ENCODE results near the gene CBFA2T2. TPM values are rescaled to one million over a fixed set of nuclear protein-coding genes. Genes with fewer than 3 reads are reported as not detected.
"Not testable (repeated sequence)": the region's sequence is repeated elsewhere in the genome, so short reads cannot be mapped to it uniquely, and the experiment has no call there.

CBFA2T2 gene
- 7.5 and 17.4 TPM in 2 replicates for total RNA-seq (2014; rRNA removed; shearing (Covaris generic))

DNA sequence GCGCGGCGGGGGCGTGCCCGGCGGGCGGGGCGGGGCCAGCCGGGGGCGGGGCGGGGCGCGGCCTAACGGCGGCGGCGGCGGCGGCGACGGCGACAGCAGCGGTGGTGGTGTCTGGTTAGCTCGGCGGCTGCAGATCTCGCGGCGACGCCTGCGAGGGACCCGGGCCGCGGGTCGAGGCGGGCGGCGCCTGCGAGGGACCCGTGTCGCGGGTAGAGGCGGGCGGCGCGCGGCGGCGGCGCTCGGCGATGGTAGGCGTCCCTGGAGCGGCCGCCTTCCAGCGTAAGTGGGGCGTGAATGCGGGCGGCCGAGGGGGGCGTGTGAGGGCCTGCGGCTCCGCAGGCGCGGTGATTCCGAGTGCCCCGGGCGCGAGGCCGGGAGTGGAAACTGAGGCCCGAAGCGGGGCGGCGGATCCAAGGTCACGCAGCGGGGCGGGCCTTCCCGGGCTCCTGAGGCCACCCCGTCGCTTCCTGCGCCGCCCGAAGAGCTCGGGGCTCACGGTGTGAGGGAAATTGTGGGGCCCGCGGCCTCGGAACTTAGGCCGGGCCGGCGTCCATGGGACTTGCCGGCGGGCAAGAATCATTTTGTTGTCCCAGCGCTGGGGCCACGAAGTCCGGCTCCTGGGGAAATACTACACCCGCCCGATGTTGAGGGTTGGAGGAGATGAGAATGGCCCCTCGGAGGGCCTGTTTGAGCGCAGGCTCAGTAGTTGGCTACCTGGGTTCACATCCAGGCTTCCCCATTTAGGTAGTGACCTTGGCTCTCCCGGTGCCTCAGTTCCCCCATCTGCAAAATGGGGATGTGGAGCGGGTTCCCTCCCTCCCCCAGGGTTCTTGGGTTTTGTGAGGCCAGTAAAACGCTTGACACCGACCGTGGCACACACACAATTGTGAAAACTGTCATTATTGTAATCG is at the start of gene CBFA2T2:
CBFA2T2 (plus strand) TSS at position 74 of the 911 bp plus-strand sequence; CDS start at position 246, 172 bp downstream.
- H3K36me3 ChIP-seq (replicated peaks; ENCODE audit: control insufficient read depth, insufficient read depth, low read length): no peaks in the 10 kb centered on the region
- no peaks in the 10 kb centered on the region for H3K27me3 ChIP-seq (ENCODE audit: control insufficient read depth, insufficient read depth, low read length)
- no peak for DNase-seq
- peak within 1 kb of the TSS; percentile 78 for H3K4me3 ChIP-seq (ENCODE audit: insufficient read depth, low read depth, low read length)

DNA sequence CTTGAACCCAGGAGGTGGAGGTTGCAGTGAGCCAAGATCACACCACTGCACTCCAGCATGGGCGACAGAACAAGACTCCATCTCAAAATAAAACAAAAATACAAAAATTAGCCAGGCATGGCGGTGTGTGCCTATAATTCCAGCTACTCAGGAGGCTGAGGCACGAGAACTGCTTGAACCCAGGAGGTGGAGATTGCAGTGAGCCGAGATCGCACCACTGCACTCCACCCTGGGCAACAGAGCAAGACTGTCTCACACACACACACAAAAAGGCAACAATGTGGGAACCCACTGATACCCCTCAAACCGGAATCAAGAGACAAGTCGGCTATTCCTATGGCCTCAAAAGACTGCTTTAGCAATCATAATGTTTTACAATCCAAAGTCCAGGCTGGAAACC is 49.3 kb upstream of the CBFA2T2 start:
- not testable (repeated sequence) for H3K4me3 ChIP-seq (ENCODE audit: insufficient read depth, low read depth, low read length); DNase-seq; H3K36me3 ChIP-seq (replicated peaks; ENCODE audit: control insufficient read depth, insufficient read depth, low read length)
- peaks cover 17% of the 10 kb centered on the region for H3K27me3 ChIP-seq (ENCODE audit: control insufficient read depth, insufficient read depth, low read length)

GRCh38 chr20:33441142-33441955 is 48.5 kb upstream of the CBFA2T2 start:
- Histone ChIP-seq H3K4me3 (ENCODE audit: insufficient read depth, low read depth, low read length) (no peak overlapping the region), H3K36me3 (replicated peaks; ENCODE audit: control insufficient read depth, insufficient read depth, low read length) (no peaks in the 10 kb centered on the region), H3K27me3 (ENCODE audit: control insufficient read depth, insufficient read depth, low read length) (peaks cover 17% of the 10 kb centered on the region)
- DNase-seq: peak; percentile 40

DNA sequence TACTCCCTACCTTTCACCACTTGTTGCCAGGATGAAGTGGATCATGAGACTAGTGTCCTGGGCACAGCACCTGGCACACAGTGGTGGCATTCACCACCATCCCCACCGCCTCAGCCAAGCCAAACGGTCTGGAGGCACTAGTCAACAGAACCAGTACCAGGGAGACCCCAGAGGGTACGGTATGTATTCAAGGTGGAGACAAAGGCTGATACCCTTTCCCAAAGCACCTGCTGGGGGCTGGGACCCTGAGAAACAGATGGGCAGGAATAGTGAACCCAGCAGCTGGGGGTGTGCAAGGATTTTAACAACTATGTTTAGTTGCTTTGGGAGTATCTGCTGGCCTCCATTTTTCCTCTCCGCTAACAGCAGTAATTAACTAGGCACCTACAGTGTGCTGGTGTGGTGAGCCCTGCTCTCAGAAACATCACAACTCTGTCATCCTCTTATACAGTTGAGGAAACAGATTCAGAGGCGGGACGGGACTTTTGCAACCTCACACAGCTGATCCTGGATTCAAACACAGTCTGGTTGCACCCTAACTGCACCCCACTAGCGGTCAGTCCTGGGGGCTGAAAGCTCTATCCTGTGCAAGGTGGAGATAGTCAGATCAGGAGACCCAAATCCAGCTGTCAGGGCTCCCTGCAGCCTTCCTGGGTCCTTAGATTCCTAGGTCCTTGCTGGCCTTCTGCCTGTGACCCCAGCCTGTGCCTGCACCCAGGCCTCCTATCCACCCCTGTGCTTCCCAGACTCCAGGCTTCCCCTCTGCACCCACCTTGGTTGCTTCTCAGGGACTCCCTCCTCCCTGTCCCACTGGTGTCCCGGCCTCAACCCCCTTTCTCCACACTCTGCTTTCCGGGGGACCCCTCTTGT is 47.5 kb upstream of the CBFA2T2 start:
- Histone ChIP-seq H3K27me3 (ENCODE audit: control insufficient read depth, insufficient read depth, low read length) (peaks cover 17% of the 10 kb centered on the region), H3K36me3 (replicated peaks; ENCODE audit: control insufficient read depth, insufficient read depth, low read length) (no peaks in the 10 kb centered on the region), H3K4me3 (ENCODE audit: insufficient read depth, low read depth, low read length) (peak overlapping the region; percentile 44; the same call in 1 of the 2 replicates)
- peak; percentile 31 for DNase-seq

- H3K36me3 ChIP-seq (replicated peaks; ENCODE audit: control insufficient read depth, insufficient read depth, low read length): no peaks in the 10 kb centered on the region
- DNase-seq: no peak
- peak overlapping the region; percentile 44 for H3K4me3 ChIP-seq (ENCODE audit: insufficient read depth, low read depth, low read length)
- peaks cover 17% of the 10 kb centered on the region for H3K27me3 ChIP-seq (ENCODE audit: control insufficient read depth, insufficient read depth, low read length)
Observed at GRCh38 chr20:33443006-33443511, 46.8 kb upstream of the CBFA2T2 start.

- H3K27me3 ChIP-seq (ENCODE audit: control insufficient read depth, insufficient read depth, low read length): peaks cover 17% of the 10 kb centered on the region
- DNase-seq: peak; percentile 100
Observed at GRCh38 chr20:33443512-33444239, 46.2 kb upstream of the CBFA2T2 start, which contains the start of gene SNTA1. Gene SNTA1, minus strand, starts transcription at chr20:33443763. Its CDS starts 143 bp downstream, at chr20:33443620.

GRCh38 chr20:33444797-33445560 is 44.9 kb upstream of the CBFA2T2 start:
- Histone ChIP-seq H3K27me3 (ENCODE audit: control insufficient read depth, insufficient read depth, low read length) (peaks cover 17% of the 10 kb centered on the region), H3K36me3 (replicated peaks; ENCODE audit: control insufficient read depth, insufficient read depth, low read length) (no peaks in the 10 kb centered on the region), H3K4me3 (ENCODE audit: insufficient read depth, low read depth, low read length) (no peak overlapping the region)
- DNase-seq: no peak

More at GRCh38 chr20:33443512-33444239, 46.2 kb upstream of the CBFA2T2 start, which contains the start of gene SNTA1:
- no peaks in the 10 kb centered on the region for H3K36me3 ChIP-seq (replicated peaks; ENCODE audit: control insufficient read depth, insufficient read depth, low read length)
- H3K4me3 ChIP-seq (ENCODE audit: insufficient read depth, low read depth, low read length): peak within 1 kb of the TSS; percentile 63

- no peak for DNase-seq
- H3K4me3 ChIP-seq (ENCODE audit: insufficient read depth, low read depth, low read length): no peak overlapping the region
- H3K36me3 ChIP-seq (replicated peaks; ENCODE audit: control insufficient read depth, insufficient read depth, low read length): no peaks in the 10 kb centered on the region
- H3K27me3 ChIP-seq (ENCODE audit: control insufficient read depth, insufficient read depth, low read length): peaks cover 17% of the 10 kb centered on the region
Observed at GRCh38 chr20:33445881-33446625, 43.8 kb upstream of the CBFA2T2 start.

GRCh38 chr20:33450867-33451266 is 39.0 kb upstream of the CBFA2T2 start:
- Histone ChIP-seq H3K4me3 (ENCODE audit: insufficient read depth, low read depth, low read length) (no peak overlapping the region), H3K27me3 (ENCODE audit: control insufficient read depth, insufficient read depth, low read length) (no peaks in the 10 kb centered on the region), H3K36me3 (replicated peaks; ENCODE audit: control insufficient read depth, insufficient read depth, low read length) (no peaks in the 10 kb centered on the region)
- DNase-seq: no peak

DNA sequence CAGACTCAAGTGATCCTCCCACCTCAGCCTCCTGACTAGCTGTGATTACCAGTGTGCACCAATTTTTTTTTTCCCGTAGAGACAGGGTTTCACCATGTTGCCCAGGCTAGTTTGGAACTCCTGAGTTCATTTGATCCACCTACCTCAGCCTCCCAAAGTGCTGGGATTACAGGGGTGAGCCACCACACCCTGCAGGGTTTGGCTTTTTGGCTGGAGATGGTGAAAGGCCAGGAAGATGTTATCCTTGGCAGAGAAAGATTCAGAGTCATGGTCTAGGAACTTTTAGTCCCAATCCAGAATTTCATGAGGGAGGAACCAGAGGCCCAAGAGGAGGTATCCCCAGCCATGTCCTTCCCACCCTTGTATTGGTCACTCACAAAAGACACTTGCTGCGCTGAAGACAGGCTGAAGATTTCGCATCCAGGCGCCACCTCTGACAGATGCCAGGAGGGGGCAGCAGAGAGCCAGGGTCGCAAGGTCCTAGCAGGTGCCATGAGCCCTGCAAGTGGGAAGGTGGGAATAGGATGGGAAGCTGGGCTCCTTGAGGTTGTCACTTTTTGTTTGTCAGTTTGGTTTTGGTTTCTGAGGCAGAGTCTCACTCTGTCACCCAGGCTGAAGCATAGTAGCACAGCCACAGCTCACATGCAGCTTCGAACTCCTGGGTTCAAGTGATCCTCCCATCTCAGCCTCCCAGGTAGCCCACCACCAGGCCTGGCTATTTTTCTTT is 32.8 kb upstream of the CBFA2T2 start:
- DNase-seq: peak; percentile 91
- not testable (repeated sequence) for H3K36me3 ChIP-seq (replicated peaks; ENCODE audit: control insufficient read depth, insufficient read depth, low read length); H3K27me3 ChIP-seq (ENCODE audit: control insufficient read depth, insufficient read depth, low read length); H3K4me3 ChIP-seq (ENCODE audit: insufficient read depth, low read depth, low read length)

- no peak for DNase-seq
- no peak overlapping the region for H3K4me3 ChIP-seq (ENCODE audit: insufficient read depth, low read depth, low read length)
- H3K27me3 ChIP-seq (ENCODE audit: control insufficient read depth, insufficient read depth, low read length): no peaks in the 10 kb centered on the region; the same call in 1 of the 2 replicates
- no peaks in the 10 kb centered on the region for H3K36me3 ChIP-seq (replicated peaks; ENCODE audit: control insufficient read depth, insufficient read depth, low read length)
Observed at GRCh38 chr20:33459599-33459998, 30.3 kb upstream of the CBFA2T2 start.

GRCh38 chr20:33460711-33461110 is 29.2 kb upstream of the CBFA2T2 start:
- DNase-seq: no peak
- H3K4me3 ChIP-seq (ENCODE audit: insufficient read depth, low read depth, low read length): no peak overlapping the region
- no peaks in the 10 kb centered on the region; the same call in 1 of the 2 replicates for H3K27me3 ChIP-seq (ENCODE audit: control insufficient read depth, insufficient read depth, low read length)
- no peaks in the 10 kb centered on the region for H3K36me3 ChIP-seq (replicated peaks; ENCODE audit: control insufficient read depth, insufficient read depth, low read length)

Data from H7 (cell line).